ENCODE data around the gene RNF217. TPM values are rescaled to one million over a fixed set of nuclear protein-coding genes. Genes with fewer than 3 reads are reported as not detected.
A peak's percentile ranks its signal among the peaks of the same experiment; 100 is the strongest.

Gene RNF217
- total and polyA plus RNA-seq, 12 donors, result 2.1 to 26.9 (median 13.0) TPM

- 78 to 91% methylated on average over 8 of the region's 8 CpGs for WGBS, 2 donors
- intact Hi-C loops (cut with DNase I), result no loop called here
- Histone ChIP-seq H3K27ac (no peak overlapping the region), H3K4me1 (peaks cover 0 to 26% (median 9%) of the 10 kb centered on the region in 9 donors), H3K36me3 (no peaks in the 10 kb centered on the region), H3K4me3 (no peak overlapping the region), H3K27me3 (no peaks in the 10 kb centered on the region), H3K9me3 (no peaks in the 10 kb centered on the region)
- ATAC-seq, result no peak
- DNase-seq, result no peak
- no peak for TF ChIP-seq CTCF (IDR thresholded peaks at IDR 0.05)
These were observed 35.1 kb downstream of the RNF217 start for GRCh38 chr6:124997196-124997875.

GRCh38 chr6:124999105-124999764 lies 37.0 kb downstream of the RNF217 start:
- Histone ChIP-seq H3K27me3 (no peaks in the 10 kb centered on the region), H3K27ac (no peak overlapping the region), H3K4me1 (peaks cover 0 to 40% (median 16%) of the 10 kb centered on the region in 9 donors), H3K36me3 (no peaks in the 10 kb centered on the region), H3K9me3 (no peaks in the 10 kb centered on the region), H3K4me3 (no peak overlapping the region)
- WGBS, 2 donors, result 34 to 35% methylated on average over 2 of the region's 2 CpGs
- TF ChIP-seq CTCF (IDR thresholded peaks at IDR 0.05), result no peak
- intact Hi-C loops (cut with DNase I), result no loop called here
- ATAC-seq (peak in 1 of 8 donors; percentile 41), DNase-seq (no peak)

- peaks cover 0 to 42% (median 16%) of the 10 kb centered on the region in 9 donors for H3K4me1 ChIP-seq
These were observed 39.6 kb downstream of the RNF217 start for GRCh38 chr6:125001684-125002405.

More at GRCh38 chr6:125001684-125002405, 39.6 kb downstream of the RNF217 start:
- Histone ChIP-seq H3K9me3 (peaks cover 0 to 10% (median 0%) of the 10 kb centered on the region in 11 donors), H3K4me3 (peak overlapping the region in 9 of 10 donors; percentile 4 to 52 (median 44)), H3K27me3 (no peaks in the 10 kb centered on the region), H3K36me3 (no peaks in the 10 kb centered on the region), H3K27ac (peak overlapping the region in 5 of 10 donors; percentile 11 to 28 (median 25))
- ATAC-seq, result peak in 7 of 8 donors; percentile 17 to 70 (median 58)
- no peak for TF ChIP-seq CTCF (IDR thresholded peaks at IDR 0.05)
- WGBS, 2 donors, result 14% methylated on average over 4 of the region's 4 CpGs
- DNase-seq, result no peak
- intact Hi-C loops (cut with DNase I), result loop anchor here in 1 of 10 donors (5.0 kb wide), 1 partner anchor 40 kb away; the partner anchor contains the start of gene RNF217
